Iris pigment epithelial cell (primary cell): Measurements from ENCODE around the gene ELP2.
"Not testable (repeated sequence)": the region's sequence is repeated elsewhere in the genome, so short reads cannot be mapped to it uniquely, and the experiment has no call there.

Experiments
- DNase-seq: peaks from one replicate; pipeline ENCODE4 v3.0.0-alpha.2; 2011; ENCODE audit warnings: low read depth

ELP2 gene

GRCh38 chr18:36160959-36161371 is 31.3 kb downstream of the ELP2 start:
- DNase-seq, result no peak

GRCh38 chr18:36162981-36163380 is 33.3 kb downstream of the ELP2 start:
- DNase-seq, result no peak

GRCh38 chr18:36167692-36168218 is 38.1 kb downstream of the ELP2 start:
- no peak for DNase-seq

- DNase-seq, result not testable (repeated sequence)
Observed at GRCh38 chr18:36168296-36168695, 38.6 kb downstream of the ELP2 start.

- no peak for DNase-seq
Observed at GRCh38 chr18:36169938-36170337, 40.2 kb downstream of the ELP2 start.

GRCh38 chr18:36175481-36175880 is 45.8 kb downstream of the ELP2 start:
- DNase-seq, result no peak

GRCh38 chr18:36176177-36176584 is 46.5 kb downstream of the ELP2 start:
- no peak for DNase-seq

- peak; percentile 31 for DNase-seq
Observed at GRCh38 chr18:36176711-36177110, 47.0 kb downstream of the ELP2 start.

- no peak for DNase-seq
Observed at GRCh38 chr18:36177913-36178312, 48.2 kb downstream of the ELP2 start.

- peak; percentile 89 for DNase-seq
Observed at GRCh38 chr18:36179562-36180355, 50.1 kb downstream of the ELP2 start.

- DNase-seq, result no peak
Observed at GRCh38 chr18:36181441-36181840, 51.7 kb downstream of the ELP2 start.

GRCh38 chr18:36181898-36182506 is 52.3 kb downstream of the ELP2 start:
- DNase-seq, result no peak

- no peak for DNase-seq
Observed at GRCh38 chr18:36183033-36183432, 53.3 kb downstream of the ELP2 start.

- DNase-seq, result no peak
Observed at GRCh38 chr18:36183987-36184386, 54.3 kb downstream of the ELP2 start.

- no peak for DNase-seq
Observed at GRCh38 chr18:36185157-36185556, 55.5 kb downstream of the ELP2 start.

- DNase-seq, result no peak
Observed at GRCh38 chr18:36185901-36186460, 56.3 kb downstream of the ELP2 start.

GRCh38 chr18:36186461-36187192 is 56.9 kb downstream of the ELP2 start:
- no peak for DNase-seq

- peak; percentile 49 for DNase-seq
Observed at GRCh38 chr18:36187193-36187825, 57.6 kb downstream of the ELP2 start, which contains the start of gene MOCOS. TSS of gene MOCOS (plus strand) at chr18:36187497. CDS start at chr18:36187540, 43 bp downstream.

GRCh38 chr18:36187826-36188721 is 58.4 kb downstream of the ELP2 start:
- peak; percentile 7 for DNase-seq

GRCh38 chr18:36188916-36189315 is 59.2 kb downstream of the ELP2 start:
- no peak for DNase-seq

GRCh38 chr18:36189486-36189885 is 59.8 kb downstream of the ELP2 start:
- no peak for DNase-seq
